Stimulated activated CD8-positive, alpha-beta memory T cell treated with anti-CD3 and anti-CD28 coated beads, Interleukin-2, amount 100 ng/mL, for 1 hour (primary cell): ENCODE results near the gene HES4.

Experiments used
- DNase-seq, 2 donors: peaks; one replicate each; pipeline ENCODE4 v3.0.0-alpha.2; 2020; ENCODE audit warnings: low read depth in 2 of 2

HES4 gene

DNA sequence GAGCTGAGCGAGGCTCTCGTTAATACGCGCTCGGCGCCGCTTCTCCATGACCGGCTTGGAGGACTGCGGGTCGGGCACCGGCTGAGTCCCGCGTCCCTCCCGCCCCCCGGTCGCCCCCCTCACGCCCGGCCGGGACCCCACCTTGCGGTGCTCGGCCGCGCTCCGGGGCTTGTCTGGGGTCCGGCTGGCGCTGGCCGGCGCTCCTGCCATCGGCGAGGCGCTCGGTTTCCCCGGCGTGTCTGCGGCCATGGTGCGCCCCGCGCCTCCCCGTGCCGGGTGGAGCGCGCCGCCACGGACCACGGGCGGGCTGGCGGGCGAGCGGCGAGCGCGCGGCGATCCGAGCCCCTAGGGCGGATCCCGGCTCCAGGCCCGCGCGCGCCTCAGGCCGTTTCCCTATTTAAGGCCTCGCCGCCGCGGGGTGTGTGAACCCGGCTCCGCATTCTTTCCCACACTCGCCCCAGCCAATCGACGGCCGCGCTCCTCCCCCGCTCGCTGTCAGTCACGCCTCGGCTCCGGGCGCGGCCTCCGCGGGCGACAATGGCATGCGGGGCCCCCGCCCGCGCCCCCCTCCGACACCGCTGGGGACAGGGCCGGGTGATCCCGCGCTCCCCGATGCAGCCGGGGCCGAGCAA, at the start of gene HES4:
Gene HES4 (minus strand): TSS at position 373 of the 632 bp plus-strand sequence. CDS start 124 bp downstream, at position 249.
- DNase-seq, result no peak

DNA sequence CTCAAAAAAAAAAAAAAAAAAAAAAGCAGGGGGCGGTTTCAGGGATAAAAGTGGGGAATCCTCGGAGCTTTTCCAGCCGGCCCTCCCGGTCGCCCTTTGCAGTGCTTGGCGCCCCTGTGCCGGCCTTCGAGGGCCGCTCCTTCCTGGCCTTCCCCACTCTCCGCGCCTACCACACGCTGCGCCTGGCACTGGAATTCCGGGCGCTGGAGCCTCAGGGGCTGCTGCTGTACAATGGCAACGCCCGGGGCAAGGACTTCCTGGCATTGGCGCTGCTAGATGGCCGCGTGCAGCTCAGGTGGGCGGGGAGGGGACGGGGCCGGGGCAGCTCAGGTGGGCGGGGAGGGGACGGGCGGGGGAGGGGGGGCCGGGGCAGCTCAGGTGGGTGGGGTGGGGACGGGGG, 48.9 kb upstream of the HES4 start:
- no peak for DNase-seq

DNA sequence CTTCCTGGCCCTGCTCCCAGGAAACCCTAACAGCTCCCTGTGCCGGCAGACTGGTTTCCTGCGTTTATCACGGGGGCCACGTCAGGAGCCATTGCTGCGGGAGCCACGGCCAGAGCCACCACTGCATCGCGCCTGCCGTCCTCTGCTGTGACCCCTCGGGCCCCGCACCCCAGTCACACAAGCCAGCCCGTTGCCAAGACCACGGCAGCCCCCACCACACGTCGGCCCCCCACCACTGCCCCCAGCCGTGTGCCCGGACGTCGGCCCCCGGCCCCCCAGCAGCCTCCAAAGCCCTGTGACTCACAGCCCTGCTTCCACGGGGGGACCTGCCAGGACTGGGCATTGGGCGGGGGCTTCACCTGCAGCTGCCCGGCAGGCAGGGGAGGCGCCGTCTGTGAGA, 48.1 kb upstream of the HES4 start:
- no peak for DNase-seq

GRCh38 chr1:1047407-1047806, 47.5 kb upstream of the HES4 start:
- DNase-seq, result no peak

DNA sequence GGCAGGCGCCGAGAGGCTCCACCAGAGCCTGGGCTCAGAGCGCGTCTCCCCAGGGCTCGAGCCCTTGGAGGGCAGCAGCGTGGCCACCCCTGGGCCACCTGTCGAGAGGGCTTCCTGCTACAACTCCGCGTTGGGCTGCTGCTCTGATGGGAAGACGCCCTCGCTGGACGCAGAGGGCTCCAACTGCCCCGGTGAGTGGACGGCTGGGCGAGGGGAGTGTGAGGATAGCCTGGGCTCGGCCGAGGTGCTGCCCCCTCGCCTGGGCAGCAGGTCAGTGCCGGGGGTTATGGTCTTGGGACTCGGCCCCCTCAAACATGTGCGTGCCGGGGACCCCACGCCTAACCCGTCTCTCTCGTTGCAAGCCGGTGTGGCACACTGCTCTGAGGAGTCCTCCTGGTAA, 46.9 kb upstream of the HES4 start:
- DNase-seq, result no peak

DNA sequence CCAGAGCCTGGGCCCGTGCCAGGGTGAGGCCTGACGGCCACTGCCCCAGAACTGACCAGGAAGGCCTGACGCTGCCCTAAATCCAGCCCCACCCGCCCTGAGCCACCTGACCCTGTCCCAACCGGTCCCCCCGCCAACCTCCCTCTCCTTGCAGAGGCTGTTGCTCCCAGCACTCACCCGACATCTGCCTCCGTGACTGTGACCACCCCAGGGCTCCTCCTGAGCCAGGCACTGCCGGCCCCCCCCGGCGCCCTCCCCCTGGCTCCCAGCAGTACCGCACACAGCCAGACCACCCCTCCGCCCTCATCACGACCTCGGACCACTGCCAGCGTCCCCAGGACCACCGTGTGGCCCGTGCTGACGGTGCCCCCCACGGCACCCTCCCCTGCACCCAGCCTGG, 46.3 kb upstream of the HES4 start:
- DNase-seq, result no peak

GRCh38 chr1:1045129-1045528, 45.2 kb upstream of the HES4 start:
- DNase-seq, result no peak

GRCh38 chr1:1044455-1045078, 44.7 kb upstream of the HES4 start:
- no peak for DNase-seq

DNA sequence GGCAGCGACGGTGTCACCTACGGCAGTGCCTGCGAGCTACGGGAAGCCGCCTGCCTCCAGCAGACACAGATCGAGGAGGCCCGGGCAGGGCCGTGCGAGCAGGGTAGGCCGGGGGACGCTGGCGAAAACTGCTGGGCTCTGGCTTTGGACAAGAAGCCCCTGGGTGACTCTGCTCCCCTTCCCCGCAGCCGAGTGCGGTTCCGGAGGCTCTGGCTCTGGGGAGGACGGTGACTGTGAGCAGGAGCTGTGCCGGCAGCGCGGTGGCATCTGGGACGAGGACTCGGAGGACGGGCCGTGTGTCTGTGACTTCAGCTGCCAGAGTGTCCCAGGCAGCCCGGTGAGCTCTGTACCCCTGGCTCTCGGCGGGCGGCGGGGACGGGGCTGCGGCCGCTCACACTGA, 44.0 kb upstream of the HES4 start:
- DNase-seq, result no peak

- DNase-seq, result no peak
These were observed 43.5 kb upstream of the HES4 start for GRCh38 chr1:1043411-1043810.

DNA sequence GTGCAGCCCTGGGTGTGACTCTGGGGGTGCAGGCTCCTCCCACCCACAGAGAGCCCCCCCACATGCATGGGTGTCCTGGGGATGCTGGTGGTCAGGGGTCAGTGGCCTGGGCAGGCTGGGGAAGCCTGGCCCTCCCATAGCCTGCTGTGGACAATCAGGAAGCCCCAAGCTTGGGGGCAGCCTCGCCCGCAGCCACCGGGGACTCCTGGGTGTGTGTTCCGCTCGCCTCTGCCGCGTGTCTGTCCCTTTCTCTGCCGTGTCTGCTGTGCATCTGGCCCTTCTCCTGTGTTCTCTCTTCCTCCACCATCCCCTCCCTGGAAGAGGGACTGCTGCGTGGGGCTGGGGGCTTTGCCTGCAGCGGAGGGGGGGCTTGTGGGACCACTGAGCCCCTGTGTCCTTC, 42.9 kb upstream of the HES4 start:
- no peak for DNase-seq

GRCh38 chr1:1041873-1042272, 42.0 kb upstream of the HES4 start:
- DNase-seq, result no peak

- DNase-seq, result no peak
These were observed 41.2 kb upstream of the HES4 start for GRCh38 chr1:1041092-1041523.

DNA sequence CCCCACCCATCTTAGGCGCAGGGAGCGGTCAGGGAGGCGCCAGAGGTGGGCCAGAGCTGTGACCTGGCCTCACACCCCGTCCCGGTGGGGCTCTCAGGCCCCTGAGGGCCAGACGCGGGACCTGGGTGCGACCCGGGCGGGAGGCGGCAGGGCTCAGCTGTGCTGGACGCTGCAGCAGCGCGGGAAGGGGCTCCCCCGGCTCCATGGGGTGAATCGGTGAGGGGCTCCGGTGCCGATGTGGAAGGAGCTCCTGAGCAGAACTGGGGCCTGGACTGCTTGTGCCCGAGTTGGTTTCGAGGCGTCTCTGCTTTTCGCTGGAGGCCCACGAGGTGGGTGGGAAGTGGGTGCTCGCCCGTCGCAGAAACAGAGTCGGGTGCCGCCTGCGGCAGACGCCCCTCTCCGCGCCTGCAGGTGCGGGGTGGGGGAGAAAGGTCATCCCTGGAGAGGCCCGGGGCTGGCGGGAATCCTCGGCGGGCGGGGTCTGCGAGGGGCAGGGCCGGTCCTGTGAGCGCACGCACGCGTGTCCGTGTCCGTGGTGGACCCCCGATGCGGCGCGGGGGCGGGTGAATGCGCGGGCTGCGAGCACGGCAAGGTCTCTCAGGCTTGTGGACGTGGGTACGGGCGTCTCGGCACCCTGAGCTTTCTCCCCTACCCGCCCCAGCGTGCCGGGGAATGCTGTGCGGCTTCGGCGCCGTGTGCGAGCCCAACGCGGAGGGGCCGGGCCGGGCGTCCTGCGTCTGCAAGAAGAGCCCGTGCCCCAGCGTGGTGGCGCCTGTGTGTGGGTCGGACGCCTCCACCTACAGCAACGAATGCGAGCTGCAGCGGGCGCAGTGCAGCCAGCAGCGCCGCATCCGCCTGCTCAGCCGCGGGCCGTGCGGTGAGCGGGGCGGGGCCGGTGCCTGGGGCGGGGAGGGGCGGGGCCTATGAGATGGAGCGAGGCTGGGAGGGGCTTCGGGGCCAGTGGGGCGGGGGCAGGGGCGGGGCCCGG, 40.4 kb upstream of the HES4 start:
- DNase-seq, result peak; percentile 57 to 68

DNA sequence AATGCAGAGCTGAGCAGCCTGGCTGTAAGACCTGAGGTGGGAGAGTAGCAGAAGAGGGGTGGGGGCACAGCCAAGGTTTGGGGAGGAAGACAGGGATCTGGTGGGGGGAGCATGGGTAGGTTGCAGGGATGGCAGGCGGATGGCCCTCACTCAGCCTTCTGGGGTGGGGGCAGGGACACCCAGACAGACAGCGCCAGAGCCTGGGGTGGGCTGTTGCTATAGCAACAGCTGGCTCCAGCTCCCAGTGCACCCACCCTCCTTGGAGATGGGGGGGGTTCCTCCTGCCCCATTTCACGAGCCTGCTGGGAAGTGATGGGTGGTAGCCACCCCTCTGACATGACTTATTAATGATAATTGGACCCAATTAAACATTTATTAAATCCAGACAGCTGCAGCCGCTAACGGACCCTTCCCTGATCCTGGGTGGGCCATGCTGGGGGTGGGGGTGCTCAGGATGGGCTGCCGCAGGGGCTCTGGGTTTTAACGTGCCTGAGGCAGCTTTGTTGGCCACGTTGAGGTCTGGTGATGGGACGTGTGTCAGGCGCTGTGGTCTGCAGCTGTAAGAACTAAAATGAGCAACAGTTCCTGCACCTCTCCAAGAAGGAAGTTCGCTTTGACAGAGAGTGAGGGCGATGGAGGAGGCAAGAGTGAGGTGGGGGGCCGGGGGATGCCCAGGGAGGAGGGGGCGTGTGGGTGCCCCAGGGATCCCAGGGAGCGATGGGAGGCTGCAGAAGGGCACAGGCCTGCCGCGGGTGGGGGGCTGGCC, 39.4 kb upstream of the HES4 start:
- DNase-seq, result no peak

GRCh38 chr1:1038694-1039093, 38.8 kb upstream of the HES4 start:
- DNase-seq, result no peak

DNA sequence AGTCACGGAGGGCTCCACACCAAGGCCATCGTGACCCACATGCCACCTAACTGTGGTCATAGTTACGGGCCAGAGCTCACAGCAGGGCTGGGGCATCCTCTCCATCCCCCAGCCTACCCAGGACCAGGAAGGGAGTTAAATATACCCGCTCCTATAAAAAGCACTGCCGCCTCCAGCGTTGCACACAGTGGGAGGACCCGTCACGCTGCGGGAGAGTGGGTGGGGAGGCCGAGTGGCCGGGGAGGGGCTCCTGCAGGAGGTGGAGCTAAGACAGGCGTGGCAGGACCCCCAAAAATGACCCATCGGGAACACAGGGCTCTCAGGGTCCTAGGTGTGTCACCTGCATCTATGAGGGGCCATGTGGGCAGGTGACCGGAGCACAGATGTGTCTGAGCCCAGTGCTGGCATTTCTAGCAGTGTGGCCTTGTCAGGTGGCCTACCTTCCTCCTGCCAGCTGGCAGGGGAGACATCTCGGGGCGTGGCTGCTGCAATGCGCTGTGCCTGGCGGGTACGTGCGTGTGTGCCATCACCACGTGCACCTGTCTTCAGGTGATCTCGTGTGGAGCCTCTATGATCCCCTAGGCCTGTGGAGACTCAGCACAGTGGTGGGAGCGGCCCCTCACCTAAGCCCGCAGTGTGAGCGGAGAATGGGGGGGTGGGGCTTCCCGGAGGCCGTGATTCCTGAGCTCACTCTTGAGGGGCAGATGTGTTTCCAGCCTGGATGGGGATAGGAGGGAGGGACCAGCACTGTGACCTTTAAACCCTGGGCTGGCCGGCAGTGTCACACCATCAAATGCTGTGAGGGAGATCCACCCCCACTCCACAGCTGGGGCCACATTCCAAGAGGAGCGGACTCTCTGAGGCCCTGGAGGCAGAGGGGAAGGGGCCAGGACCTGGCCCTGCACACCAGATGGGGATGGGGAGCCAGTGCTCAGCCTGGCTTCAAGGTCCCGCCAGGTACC, 37.8 kb upstream of the HES4 start:
- no peak for DNase-seq

DNA sequence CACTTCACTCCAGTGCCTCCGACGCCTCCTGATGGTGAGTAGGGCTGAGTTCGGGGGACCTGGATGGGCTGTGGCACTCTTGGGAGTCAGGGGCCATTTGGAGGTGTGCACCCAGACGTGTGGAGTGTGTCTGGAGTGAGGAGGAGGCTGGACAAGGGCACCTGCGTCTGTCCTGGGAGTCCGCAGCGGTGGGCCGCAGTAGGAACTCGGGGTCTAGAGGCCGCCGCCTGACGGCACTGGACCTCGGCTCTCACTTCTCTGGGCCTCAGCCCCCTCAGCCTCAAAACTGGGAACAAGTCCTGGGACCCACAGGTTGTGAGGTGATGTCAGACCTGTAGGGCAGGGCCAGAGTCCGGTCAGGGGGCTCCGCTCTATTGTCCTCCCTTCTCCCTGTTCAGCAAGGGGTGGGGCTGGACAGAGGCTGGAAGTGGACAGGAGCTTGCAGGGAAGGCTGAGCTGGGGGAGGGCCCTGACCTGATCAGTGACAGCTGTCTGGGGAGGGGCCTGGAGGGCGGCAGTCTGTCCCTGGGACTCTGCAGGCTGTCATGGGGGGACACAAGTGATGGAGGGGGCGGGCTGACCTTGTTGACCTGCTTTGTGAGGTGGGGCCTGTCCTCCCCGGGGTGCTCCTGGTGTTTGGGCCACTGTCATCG, 35.5 kb upstream of the HES4 start:
- DNase-seq, result no peak

GRCh38 chr1:1034439-1034781, 34.5 kb upstream of the HES4 start:
- no peak for DNase-seq

DNA sequence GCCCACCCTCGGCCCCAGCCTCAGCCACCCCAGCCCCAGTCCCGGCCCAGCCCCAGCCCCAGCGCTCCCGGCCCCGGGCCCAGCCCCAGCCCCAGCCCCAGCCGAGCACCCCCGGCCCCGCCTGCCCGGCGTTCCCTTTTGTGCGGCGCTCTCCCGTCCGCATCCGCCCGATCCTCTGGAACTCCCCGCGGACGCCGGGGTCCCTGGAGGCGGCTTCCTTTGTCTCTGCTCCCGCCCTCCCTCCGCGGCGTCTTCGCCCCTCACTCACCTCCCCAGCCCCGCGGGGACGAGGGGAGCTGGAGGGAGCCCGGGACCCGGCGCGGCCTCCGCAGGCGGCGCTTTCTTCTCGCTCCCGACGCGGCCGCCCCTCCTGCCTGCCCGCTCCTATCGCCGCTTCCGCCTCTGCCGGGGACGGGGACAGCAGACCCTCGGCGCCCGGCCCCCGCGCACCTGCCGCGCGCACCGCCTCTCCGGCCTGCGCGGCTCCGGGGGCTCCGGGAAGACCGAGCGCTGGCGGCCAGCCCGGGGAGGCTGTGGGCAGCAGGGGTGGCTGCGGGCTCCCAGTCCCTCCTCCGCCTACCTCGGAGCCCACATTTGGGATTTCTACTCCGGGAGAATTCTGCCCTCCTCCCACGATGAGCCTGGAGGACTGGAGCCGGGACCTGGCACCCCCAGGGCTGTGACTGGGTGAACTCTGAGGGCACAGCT, 34.0 kb upstream of the HES4 start:
- DNase-seq, result no peak
